ENCODE measurements around the gene FNDC11. TPM values are rescaled to one million over a fixed set of nuclear protein-coding genes. Genes with fewer than 3 reads are reported as not detected.

The FNDC11 gene
- total and polyA plus RNA-seq, 2 donors (not counting 3 experiments of a cell fraction or from before 2014, with no cell fraction given): 0.71 to 1.9 TPM

GRCh38 chr20:63522981-63523611, 30.9 kb upstream of the FNDC11 start:
- no peak overlapping the region for H3K4me3 ChIP-seq (replicated peaks in 1 of 3; ENCODE audit: insufficient read depth in 1 of 3, low read depth in 1 of 3, low read length in 3 of 3)
- H3K79me2 ChIP-seq (ENCODE audit: control insufficient read depth, insufficient read depth, low read length): peaks cover 16% of the 10 kb centered on the region
- peaks cover 12% of the 10 kb centered on the region for H3K4me1 ChIP-seq (ENCODE audit: control insufficient read depth, extremely low read depth, insufficient read depth, low read length)
- intact Hi-C loops (cut with micrococcal nuclease): no loop called here
- no peak overlapping the region for H3K9ac ChIP-seq (replicated peaks; ENCODE audit: extremely low read depth, insufficient read depth, low read length)
- no peak overlapping the region for H2AFZ ChIP-seq (ENCODE audit: low read depth, low read length)
- no peak for TF ChIP-seq MYC (IDR thresholded peaks at IDR 0.05; ENCODE audit: low read depth, low read length)
- TF ChIP-seq EZH2 (IDR thresholded peaks at IDR 0.05; ENCODE audit: borderline replicate concordance, low read depth, low read length, severe bottlenecking): no peak
- no peak for TF ChIP-seq JUN (IDR thresholded peaks at IDR 0.05; ENCODE audit: borderline replicate concordance, insufficient read depth, insufficient read length, low read depth)
- TF ChIP-seq CTCF (IDR thresholded peaks at IDR 0.05; ENCODE audit: extremely low read depth in 1 of 2, insufficient read depth in 1 of 2, low read depth in 1 of 2, low read length in 2 of 2): no peak
- TF ChIP-seq POLR2AphosphoS5 (IDR thresholded peaks at IDR 0.05; ENCODE audit: insufficient read depth, low read depth, low read length): no peak
- TF ChIP-seq GATA2 (IDR thresholded peaks at IDR 0.05; ENCODE audit: insufficient read depth, insufficient read length, low read depth, low read length): no peak
- TF ChIP-seq, protein P1, sequence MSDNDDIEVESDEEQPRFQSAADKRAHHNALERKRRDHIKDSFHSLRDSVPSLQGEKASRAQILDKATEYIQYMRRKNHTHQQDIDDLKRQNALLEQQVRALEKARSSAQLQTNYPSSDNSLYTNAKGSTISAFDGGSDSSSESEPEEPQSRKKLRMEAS (IDR thresholded peaks at IDR 0.05; ENCODE audit: insufficient read depth, insufficient read length): no peak
- TF ChIP-seq FOS (IDR thresholded peaks at IDR 0.05; ENCODE audit: borderline replicate concordance, insufficient read depth, low read length): no peak
- TF ChIP-seq POLR2A (IDR thresholded peaks at IDR 0.05; ENCODE audit: low read depth, low read length): no peak
- H3K4me2 ChIP-seq (ENCODE audit: insufficient read depth, low read length): no peak overlapping the region
- no peak overlapping the region for H3K27ac ChIP-seq (ENCODE audit: insufficient read depth, low read depth, low read length)
- peaks cover 0 to 2% of the 10 kb centered on the region in 2 experiments for H3K36me3 ChIP-seq (ENCODE audit: control insufficient read depth in 2 of 2, extremely low read depth in 1 of 2, insufficient read depth in 2 of 2, low read length in 2 of 2)
- no peaks in the 10 kb centered on the region for H3K9me3 ChIP-seq (replicated peaks; ENCODE audit: control insufficient read depth, insufficient read depth, low read length)
- no peaks in the 10 kb centered on the region for H4K20me1 ChIP-seq (replicated peaks; ENCODE audit: control insufficient read depth, extremely low read depth, insufficient read depth, low read length)
- H3K27me3 ChIP-seq (ENCODE audit: control insufficient read depth in 2 of 2, insufficient read depth in 2 of 2, low read length in 2 of 2): no peaks in the 10 kb centered on the region
- no TSS peak for BruUV-seq (replicated peaks)
- dilution Hi-C loops (cut with MboI; ENCODE audit: extremely low pct_ligation_motif_present, low sequenced_read_pairs): no loop called here
- POLR2A ChIA-PET: no interaction called here
- DNase-seq (ENCODE audit: low read depth, low spot score): no peak
- no peak for FAIRE-seq
- H3K9me1 ChIP-seq (replicated peaks; ENCODE audit: control insufficient read depth, extremely low read depth, insufficient read depth, low read length): no peaks in the 10 kb centered on the region
- CTCF ChIA-PET: interaction anchor here (0.9 to 1.3 kb wide), 2 partner anchors 14 to 27 kb away, joined by 3 to 4 read pairs; partner anchors contain the start of gene PTK6

Data from endothelial cell of umbilical vein (primary cell).